ENCODE measurements around the gene ADCK2.

Gene ADCK2

GRCh38 chr7:140631602-140632001 lies 41.1 kb upstream of the ADCK2 start:
- TF ChIP-seq EGR1 (IDR thresholded peaks at IDR 0.05) (no peak), NFIC (IDR thresholded peaks at IDR 0.05) (no peak), YY1 (IDR thresholded peaks at IDR 0.05; ENCODE audit: low read depth) (no peak), CEBPB (IDR thresholded peaks at IDR 0.05) (no peak), TCF12 (IDR thresholded peaks at IDR 0.05; ENCODE audit: low read depth) (no peak), EP300 (IDR thresholded peaks at IDR 0.05; ENCODE audit: borderline replicate concordance) (no peak)
- TF ChIP-seq, protein P1, sequence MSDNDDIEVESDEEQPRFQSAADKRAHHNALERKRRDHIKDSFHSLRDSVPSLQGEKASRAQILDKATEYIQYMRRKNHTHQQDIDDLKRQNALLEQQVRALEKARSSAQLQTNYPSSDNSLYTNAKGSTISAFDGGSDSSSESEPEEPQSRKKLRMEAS (IDR thresholded peaks at IDR 0.05), result no peak
- TF ChIP-seq, protein P2, sequence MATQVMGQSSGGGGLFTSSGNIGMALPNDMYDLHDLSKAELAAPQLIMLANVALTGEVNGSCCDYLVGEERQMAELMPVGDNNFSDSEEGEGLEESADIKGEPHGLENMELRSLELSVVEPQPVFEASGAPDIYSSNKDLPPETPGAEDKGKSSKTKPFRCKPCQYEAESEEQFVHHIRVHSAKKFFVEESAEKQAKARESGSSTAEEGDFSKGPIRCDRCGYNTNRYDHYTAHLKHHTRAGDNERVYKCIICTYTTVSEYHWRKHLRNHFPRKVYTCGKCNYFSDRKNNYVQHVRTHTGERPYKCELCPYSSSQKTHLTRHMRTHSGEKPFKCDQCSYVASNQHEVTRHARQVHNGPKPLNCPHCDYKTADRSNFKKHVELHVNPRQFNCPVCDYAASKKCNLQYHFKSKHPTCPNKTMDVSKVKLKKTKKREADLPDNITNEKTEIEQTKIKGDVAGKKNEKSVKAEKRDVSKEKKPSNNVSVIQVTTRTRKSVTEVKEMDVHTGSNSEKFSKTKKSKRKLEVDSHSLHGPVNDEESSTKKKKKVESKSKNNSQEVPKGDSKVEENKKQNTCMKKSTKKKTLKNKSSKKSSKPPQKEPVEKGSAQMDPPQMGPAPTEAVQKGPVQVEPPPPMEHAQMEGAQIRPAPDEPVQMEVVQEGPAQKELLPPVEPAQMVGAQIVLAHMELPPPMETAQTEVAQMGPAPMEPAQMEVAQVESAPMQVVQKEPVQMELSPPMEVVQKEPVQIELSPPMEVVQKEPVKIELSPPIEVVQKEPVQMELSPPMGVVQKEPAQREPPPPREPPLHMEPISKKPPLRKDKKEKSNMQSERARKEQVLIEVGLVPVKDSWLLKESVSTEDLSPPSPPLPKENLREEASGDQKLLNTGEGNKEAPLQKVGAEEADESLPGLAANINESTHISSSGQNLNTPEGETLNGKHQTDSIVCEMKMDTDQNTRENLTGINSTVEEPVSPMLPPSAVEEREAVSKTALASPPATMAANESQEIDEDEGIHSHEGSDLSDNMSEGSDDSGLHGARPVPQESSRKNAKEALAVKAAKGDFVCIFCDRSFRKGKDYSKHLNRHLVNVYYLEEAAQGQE (IDR thresholded peaks at IDR 0.05; ENCODE audit: low read depth), result no peak
- TF ChIP-seq, protein P3, sequence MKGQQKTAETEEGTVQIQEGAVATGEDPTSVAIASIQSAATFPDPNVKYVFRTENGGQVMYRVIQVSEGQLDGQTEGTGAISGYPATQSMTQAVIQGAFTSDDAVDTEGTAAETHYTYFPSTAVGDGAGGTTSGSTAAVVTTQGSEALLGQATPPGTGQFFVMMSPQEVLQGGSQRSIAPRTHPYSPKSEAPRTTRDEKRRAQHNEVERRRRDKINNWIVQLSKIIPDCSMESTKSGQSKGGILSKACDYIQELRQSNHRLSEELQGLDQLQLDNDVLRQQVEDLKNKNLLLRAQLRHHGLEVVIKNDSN (IDR thresholded peaks at IDR 0.05), result no peak

- TF ChIP-seq RAD21 (IDR thresholded peaks at IDR 0.05; ENCODE audit: low read depth), result no peak
- no peak for TF ChIP-seq EP300 (IDR thresholded peaks at IDR 0.05; ENCODE audit: borderline replicate concordance)
Measured at GRCh38 chr7:140635345-140635744, 37.4 kb upstream of the ADCK2 start.

- no peak for TF ChIP-seq TEAD4 (IDR thresholded peaks at IDR 0.05)
- no peak for TF ChIP-seq EGR1 (IDR thresholded peaks at IDR 0.05)
- no peak for TF ChIP-seq TCF12 (IDR thresholded peaks at IDR 0.05; ENCODE audit: low read depth)
- TF ChIP-seq EP300 (IDR thresholded peaks at IDR 0.05; ENCODE audit: borderline replicate concordance), result no peak
- TF ChIP-seq NFIC (IDR thresholded peaks at IDR 0.05), result no peak
- no peak for TF ChIP-seq ZBTB7A (IDR thresholded peaks at IDR 0.05; ENCODE audit: low read depth)
- TF ChIP-seq, protein P2 (IDR thresholded peaks at IDR 0.05; ENCODE audit: low read depth), result no peak
- TF ChIP-seq CREB1 (IDR thresholded peaks at IDR 0.05; ENCODE audit: low read depth), result no peak
- TF ChIP-seq CEBPB (IDR thresholded peaks at IDR 0.05), result no peak
- no peak for TF ChIP-seq TAF1 (IDR thresholded peaks at IDR 0.05; ENCODE audit: low read depth)
Measured at GRCh38 chr7:140635816-140636215, 36.9 kb upstream of the ADCK2 start.

DNA sequence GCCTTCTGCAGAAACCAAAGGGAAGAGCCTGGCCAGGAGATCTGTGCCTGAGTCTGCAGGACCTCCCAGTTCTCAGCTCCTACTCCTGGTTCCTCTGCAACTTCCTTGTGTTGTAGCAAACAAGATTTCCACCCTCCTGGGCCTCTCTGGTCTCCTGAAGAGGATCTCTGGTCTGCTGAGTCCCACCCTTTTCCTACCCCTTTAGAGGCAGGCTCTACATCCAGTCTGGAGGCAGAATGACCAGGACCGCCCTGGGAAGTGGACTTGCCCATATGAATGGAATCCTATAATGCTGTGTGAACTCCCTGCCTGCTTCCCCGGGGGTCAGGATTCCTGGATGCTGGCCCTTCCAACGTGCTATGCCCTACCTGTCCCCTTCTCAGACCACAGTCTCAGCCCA lies 35.3 kb upstream of the ADCK2 start:
- TF ChIP-seq CEBPB (IDR thresholded peaks at IDR 0.05) (no peak), YY1 (IDR thresholded peaks at IDR 0.05; ENCODE audit: low read depth) (no peak), EGR1 (IDR thresholded peaks at IDR 0.05) (no peak), TAF1 (IDR thresholded peaks at IDR 0.05; ENCODE audit: low read depth) (no peak), TCF12 (IDR thresholded peaks at IDR 0.05; ENCODE audit: low read depth) (no peak), EP300 (IDR thresholded peaks at IDR 0.05; ENCODE audit: borderline replicate concordance) (no peak), RAD21 (IDR thresholded peaks at IDR 0.05; ENCODE audit: low read depth) (no peak), NFIC (IDR thresholded peaks at IDR 0.05) (no peak), FOXM1 (IDR thresholded peaks at IDR 0.05; ENCODE audit: borderline replicate concordance, low read depth) (no peak), ZBTB7A (IDR thresholded peaks at IDR 0.05; ENCODE audit: low read depth) (no peak), TEAD4 (IDR thresholded peaks at IDR 0.05) (no peak), CREB1 (IDR thresholded peaks at IDR 0.05; ENCODE audit: low read depth) (no peak)
- TF ChIP-seq, protein P2 (IDR thresholded peaks at IDR 0.05; ENCODE audit: low read depth), result no peak
- TF ChIP-seq, protein P1 (IDR thresholded peaks at IDR 0.05), result no peak
- TF ChIP-seq, protein P3 (IDR thresholded peaks at IDR 0.05), result no peak

DNA sequence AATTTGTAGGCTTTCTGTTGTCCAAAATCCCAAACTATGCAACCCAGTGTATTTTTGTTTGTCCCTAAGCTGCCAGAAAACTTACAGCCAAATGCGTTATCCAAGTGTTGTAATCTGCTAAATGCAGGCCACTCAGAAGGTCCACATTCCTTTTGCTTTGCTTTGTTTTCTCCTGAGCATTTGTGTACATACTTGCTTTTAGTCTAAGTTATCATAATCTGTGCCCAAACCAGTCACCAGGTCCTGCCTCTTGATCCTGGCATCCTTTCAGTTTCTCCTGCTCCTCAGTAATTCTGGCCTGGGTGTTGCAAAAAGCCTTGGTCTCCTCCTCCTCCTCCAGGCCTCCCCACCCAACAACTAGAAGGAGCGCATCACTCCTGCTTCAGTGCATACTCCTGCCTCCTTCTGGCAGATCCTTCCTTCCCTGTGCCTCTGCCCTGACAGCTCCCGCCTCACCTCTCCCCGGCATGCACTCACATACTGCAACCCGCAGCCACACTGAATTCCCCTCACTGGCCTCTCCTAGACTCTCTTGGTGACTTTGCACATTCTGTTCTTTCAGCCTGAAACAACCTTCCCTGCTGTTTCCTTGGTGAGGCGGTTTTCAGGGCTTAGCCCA lies 34.5 kb upstream of the ADCK2 start:
- TF ChIP-seq CEBPB (IDR thresholded peaks at IDR 0.05) (no peak), TAF1 (IDR thresholded peaks at IDR 0.05; ENCODE audit: low read depth) (no peak), ZBTB7A (IDR thresholded peaks at IDR 0.05; ENCODE audit: low read depth) (no peak), EGR1 (IDR thresholded peaks at IDR 0.05) (no peak), RAD21 (IDR thresholded peaks at IDR 0.05; ENCODE audit: low read depth) (no peak), NFIC (IDR thresholded peaks at IDR 0.05) (no peak), FOXM1 (IDR thresholded peaks at IDR 0.05; ENCODE audit: borderline replicate concordance, low read depth) (no peak)
